GM23338 (cell line): ENCODE measurements around the gene TMEM14A.

Experiments used
- CREB1 ChIP-seq: fragments of 250-450 bp; sonication (Bioruptor Pico); IDR thresholded peaks from 2 replicates; pipeline ENCODE4 v1.5.0; 2020; ENCODE audit warnings: low read depth, mild to moderate bottlenecking, moderate library complexity
- EZH2 ChIP-seq: fragments of 200-600 bp; sonication (generic); IDR thresholded peaks from one replicate; pipeline ENCODE4 v1.8.0; 2017; ENCODE audit warnings: antibody characterized with exemption, mild to moderate bottlenecking, low read depth; ENCODE audit not compliant: unreplicated experiment
- EZH2phosphoT487 ChIP-seq: fragments of 200-600 bp; sonication (generic); IDR thresholded peaks from one replicate; pipeline ENCODE4 v1.8.1; 2018; ENCODE audit warnings: antibody characterized with exemption; ENCODE audit not compliant: unreplicated experiment
- JUNB ChIP-seq: IDR thresholded peaks from one replicate; pipeline ENCODE4 v1.6.1; 2016; ENCODE audit warnings: antibody characterized with exemption; ENCODE audit not compliant: unreplicated experiment
- NANOG ChIP-seq: IDR thresholded peaks from 2 replicates; pipeline ENCODE4 v1.6.1; 2016; ENCODE audit warnings: antibody characterized with exemption, borderline replicate concordance
- POLR2AphosphoS5 ChIP-seq: IDR thresholded peaks from 2 replicates; pipeline ENCODE4 v1.6.1; 2016; ENCODE audit warnings: antibody characterized with exemption, low read depth
- STAT1 ChIP-seq: IDR thresholded peaks from one replicate; pipeline ENCODE4 v1.6.1; 2016; ENCODE audit warnings: antibody characterized with exemption; ENCODE audit not compliant: unreplicated experiment
- ZNF114 ChIP-seq: fragments of 250-450 bp; sonication (Bioruptor Pico); IDR thresholded peaks from 2 replicates; pipeline ENCODE4 v1.5.0; 2020; ENCODE audit warnings: mild to moderate bottlenecking, moderate library complexity
- ZNF331 ChIP-seq: fragments of 250-450 bp; sonication (Bioruptor Pico); IDR thresholded peaks from 2 replicates; pipeline ENCODE4 v1.5.0; 2020; ENCODE audit warnings: low read depth, mild to moderate bottlenecking, moderate library complexity
- TF ChIP-seq, protein P1 (sequence below), 2 experiments: fragments of 200-600 bp in 1 of 2; sonication (generic) in 1 of 2; conservative IDR thresholded peaks; 2 replicates each; pipeline versions ENCODE4 v1.5.1 to v1.6.1; 2016 to 2017; ENCODE audit warnings: antibody characterized with exemption in 2 of 2, low read depth in 2 of 2, mild to moderate bottlenecking in 2 of 2, moderate library complexity in 1 of 2
- TF ChIP-seq, protein P2 (sequence below): IDR thresholded peaks from one replicate; pipeline ENCODE4 v1.6.1; 2018; ENCODE audit warnings: antibody characterized with exemption; ENCODE audit not compliant: unreplicated experiment
- TF ChIP-seq, protein P3 (sequence below): IDR thresholded peaks from 2 replicates; pipeline ENCODE4 v1.6.1; 2016; ENCODE audit warnings: antibody characterized with exemption
- TF ChIP-seq, protein P4 (sequence below): fragments of 250-450 bp; sonication (Bioruptor Pico); IDR thresholded peaks from 2 replicates; pipeline ENCODE4 v1.5.0; 2020; ENCODE audit warnings: mild to moderate bottlenecking, moderate library complexity

DNA sequence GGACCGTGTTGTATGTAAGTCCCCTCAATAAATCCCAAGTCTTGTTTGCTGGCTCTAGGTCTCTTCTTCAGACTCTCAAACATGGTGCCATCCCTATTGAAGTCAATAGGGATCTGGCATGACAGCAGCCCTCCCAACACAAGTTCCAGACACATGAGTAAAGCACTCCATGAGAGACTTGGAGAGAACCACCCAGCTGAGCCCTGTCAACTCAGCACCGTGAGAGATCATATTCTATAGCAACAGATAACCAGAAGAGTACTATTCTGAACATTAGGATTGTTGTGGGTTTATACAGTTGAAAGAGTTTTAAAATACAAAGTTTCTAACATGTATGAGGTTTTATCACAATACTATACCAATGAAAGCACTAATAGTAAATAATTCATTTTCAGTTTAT lies 23.5 kb downstream of the TMEM14A start:
- TF ChIP-seq EZH2phosphoT487 (no peak), EZH2 (no peak), ZNF331 (CRISPR knock-in tag) (peak; percentile 77), POLR2AphosphoS5 (no peak), JUNB (no peak), ZNF114 (no peak), CREB1 (no peak), STAT1 (no peak), NANOG (no peak)
- TF ChIP-seq, protein P1, sequence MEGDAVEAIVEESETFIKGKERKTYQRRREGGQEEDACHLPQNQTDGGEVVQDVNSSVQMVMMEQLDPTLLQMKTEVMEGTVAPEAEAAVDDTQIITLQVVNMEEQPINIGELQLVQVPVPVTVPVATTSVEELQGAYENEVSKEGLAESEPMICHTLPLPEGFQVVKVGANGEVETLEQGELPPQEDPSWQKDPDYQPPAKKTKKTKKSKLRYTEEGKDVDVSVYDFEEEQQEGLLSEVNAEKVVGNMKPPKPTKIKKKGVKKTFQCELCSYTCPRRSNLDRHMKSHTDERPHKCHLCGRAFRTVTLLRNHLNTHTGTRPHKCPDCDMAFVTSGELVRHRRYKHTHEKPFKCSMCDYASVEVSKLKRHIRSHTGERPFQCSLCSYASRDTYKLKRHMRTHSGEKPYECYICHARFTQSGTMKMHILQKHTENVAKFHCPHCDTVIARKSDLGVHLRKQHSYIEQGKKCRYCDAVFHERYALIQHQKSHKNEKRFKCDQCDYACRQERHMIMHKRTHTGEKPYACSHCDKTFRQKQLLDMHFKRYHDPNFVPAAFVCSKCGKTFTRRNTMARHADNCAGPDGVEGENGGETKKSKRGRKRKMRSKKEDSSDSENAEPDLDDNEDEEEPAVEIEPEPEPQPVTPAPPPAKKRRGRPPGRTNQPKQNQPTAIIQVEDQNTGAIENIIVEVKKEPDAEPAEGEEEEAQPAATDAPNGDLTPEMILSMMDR (conservative IDR thresholded peaks at IDR 0.05; ENCODE audit: low read depth in 2 of 2): no peak
- TF ChIP-seq, protein P2, sequence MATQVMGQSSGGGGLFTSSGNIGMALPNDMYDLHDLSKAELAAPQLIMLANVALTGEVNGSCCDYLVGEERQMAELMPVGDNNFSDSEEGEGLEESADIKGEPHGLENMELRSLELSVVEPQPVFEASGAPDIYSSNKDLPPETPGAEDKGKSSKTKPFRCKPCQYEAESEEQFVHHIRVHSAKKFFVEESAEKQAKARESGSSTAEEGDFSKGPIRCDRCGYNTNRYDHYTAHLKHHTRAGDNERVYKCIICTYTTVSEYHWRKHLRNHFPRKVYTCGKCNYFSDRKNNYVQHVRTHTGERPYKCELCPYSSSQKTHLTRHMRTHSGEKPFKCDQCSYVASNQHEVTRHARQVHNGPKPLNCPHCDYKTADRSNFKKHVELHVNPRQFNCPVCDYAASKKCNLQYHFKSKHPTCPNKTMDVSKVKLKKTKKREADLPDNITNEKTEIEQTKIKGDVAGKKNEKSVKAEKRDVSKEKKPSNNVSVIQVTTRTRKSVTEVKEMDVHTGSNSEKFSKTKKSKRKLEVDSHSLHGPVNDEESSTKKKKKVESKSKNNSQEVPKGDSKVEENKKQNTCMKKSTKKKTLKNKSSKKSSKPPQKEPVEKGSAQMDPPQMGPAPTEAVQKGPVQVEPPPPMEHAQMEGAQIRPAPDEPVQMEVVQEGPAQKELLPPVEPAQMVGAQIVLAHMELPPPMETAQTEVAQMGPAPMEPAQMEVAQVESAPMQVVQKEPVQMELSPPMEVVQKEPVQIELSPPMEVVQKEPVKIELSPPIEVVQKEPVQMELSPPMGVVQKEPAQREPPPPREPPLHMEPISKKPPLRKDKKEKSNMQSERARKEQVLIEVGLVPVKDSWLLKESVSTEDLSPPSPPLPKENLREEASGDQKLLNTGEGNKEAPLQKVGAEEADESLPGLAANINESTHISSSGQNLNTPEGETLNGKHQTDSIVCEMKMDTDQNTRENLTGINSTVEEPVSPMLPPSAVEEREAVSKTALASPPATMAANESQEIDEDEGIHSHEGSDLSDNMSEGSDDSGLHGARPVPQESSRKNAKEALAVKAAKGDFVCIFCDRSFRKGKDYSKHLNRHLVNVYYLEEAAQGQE: no peak
- TF ChIP-seq, protein P3, sequence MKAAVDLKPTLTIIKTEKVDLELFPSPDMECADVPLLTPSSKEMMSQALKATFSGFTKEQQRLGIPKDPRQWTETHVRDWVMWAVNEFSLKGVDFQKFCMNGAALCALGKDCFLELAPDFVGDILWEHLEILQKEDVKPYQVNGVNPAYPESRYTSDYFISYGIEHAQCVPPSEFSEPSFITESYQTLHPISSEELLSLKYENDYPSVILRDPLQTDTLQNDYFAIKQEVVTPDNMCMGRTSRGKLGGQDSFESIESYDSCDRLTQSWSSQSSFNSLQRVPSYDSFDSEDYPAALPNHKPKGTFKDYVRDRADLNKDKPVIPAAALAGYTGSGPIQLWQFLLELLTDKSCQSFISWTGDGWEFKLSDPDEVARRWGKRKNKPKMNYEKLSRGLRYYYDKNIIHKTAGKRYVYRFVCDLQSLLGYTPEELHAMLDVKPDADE: no peak
- TF ChIP-seq, protein P4, sequence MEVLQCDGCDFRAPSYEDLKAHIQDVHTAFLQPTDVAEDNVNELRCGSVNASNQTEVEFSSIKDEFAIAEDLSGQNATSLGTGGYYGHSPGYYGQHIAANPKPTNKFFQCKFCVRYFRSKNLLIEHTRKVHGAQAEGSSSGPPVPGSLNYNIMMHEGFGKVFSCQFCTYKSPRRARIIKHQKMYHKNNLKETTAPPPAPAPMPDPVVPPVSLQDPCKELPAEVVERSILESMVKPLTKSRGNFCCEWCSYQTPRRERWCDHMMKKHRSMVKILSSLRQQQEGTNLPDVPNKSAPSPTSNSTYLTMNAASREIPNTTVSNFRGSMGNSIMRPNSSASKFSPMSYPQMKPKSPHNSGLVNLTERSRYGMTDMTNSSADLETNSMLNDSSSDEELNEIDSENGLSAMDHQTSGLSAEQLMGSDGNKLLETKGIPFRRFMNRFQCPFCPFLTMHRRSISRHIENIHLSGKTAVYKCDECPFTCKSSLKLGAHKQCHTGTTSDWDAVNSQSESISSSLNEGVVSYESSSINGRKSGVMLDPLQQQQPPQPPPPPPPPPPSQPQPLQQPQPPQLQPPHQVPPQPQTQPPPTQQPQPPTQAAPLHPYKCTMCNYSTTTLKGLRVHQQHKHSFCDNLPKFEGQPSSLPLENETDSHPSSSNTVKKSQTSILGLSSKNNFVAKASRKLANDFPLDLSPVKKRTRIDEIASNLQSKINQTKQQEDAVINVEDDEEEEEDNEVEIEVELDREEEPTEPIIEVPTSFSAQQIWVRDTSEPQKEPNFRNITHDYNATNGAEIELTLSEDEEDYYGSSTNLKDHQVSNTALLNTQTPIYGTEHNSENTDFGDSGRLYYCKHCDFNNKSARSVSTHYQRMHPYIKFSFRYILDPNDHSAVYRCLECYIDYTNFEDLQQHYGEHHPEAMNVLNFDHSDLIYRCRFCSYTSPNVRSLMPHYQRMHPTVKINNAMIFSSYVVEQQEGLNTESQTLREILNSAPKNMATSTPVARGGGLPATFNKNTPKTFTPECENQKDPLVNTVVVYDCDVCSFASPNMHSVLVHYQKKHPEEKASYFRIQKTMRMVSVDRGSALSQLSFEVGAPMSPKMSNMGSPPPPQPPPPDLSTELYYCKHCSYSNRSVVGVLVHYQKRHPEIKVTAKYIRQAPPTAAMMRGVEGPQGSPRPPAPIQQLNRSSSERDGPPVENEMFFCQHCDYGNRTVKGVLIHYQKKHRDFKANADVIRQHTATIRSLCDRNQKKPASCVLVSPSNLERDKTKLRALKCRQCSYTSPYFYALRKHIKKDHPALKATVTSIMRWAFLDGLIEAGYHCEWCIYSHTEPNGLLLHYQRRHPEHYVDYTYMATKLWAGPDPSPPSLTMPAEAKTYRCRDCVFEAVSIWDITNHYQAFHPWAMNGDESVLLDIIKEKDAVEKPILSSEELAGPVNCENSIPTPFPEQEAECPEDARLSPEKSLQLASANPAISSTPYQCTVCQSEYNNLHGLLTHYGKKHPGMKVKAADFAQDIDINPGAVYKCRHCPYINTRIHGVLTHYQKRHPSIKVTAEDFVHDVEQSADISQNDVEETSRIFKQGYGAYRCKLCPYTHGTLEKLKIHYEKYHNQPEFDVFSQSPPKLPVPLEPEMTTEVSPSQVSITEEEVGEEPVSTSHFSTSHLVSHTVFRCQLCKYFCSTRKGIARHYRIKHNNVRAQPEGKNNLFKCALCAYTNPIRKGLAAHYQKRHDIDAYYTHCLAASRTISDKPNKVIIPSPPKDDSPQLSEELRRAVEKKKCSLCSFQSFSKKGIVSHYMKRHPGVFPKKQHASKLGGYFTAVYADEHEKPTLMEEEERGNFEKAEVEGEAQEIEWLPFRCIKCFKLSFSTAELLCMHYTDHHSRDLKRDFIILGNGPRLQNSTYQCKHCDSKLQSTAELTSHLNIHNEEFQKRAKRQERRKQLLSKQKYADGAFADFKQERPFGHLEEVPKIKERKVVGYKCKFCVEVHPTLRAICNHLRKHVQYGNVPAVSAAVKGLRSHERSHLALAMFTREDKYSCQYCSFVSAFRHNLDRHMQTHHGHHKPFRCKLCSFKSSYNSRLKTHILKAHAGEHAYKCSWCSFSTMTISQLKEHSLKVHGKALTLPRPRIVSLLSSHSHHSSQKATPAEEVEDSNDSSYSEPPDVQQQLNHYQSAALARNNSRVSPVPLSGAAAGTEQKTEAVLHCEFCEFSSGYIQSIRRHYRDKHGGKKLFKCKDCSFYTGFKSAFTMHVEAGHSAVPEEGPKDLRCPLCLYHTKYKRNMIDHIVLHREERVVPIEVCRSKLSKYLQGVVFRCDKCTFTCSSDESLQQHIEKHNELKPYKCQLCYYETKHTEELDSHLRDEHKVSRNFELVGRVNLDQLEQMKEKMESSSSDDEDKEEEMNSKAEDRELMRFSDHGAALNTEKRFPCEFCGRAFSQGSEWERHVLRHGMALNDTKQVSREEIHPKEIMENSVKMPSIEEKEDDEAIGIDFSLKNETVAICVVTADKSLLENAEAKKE (CRISPR knock-in tag): no peak
